ENCODE measurements around the gene RBMS1.
"Not testable (repeated sequence)": the region's sequence is repeated elsewhere in the genome, so short reads cannot be mapped to it uniquely, and the experiment has no call there.

RBMS1 gene

DNA sequence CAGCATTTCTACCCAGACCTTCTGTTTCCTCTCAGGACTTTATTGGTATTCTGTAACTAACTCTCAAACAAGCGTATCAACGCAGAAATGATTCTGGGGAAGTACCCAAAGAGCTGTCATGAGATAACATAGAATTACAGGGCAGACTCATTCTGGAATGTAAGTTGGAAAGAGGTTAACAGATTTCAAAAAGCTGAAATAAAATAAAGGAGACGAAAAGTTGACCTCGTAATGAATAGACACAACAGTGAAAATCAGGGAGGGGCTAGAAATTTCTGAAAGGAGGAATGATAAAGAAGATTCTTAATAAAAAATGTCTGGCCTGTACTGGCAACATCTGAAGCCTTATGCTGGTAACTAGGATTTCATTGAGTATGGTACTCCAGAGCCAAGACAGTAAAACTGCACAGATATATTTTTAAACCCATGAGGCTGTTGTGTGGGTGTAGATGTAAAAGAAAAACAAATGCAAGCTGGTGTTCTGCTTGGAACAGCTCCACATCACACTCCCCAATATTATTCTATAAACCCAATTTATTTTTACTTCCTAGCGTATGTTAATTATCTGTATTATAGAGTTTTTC lies 23.9 kb downstream of the RBMS1 start:
- no peak for DNase-seq (ENCODE audit: low read depth)

- no peak for DNase-seq (ENCODE audit: low read depth)
Measured at GRCh38 chr2:160469164-160469563, 24.4 kb downstream of the RBMS1 start.

DNA sequence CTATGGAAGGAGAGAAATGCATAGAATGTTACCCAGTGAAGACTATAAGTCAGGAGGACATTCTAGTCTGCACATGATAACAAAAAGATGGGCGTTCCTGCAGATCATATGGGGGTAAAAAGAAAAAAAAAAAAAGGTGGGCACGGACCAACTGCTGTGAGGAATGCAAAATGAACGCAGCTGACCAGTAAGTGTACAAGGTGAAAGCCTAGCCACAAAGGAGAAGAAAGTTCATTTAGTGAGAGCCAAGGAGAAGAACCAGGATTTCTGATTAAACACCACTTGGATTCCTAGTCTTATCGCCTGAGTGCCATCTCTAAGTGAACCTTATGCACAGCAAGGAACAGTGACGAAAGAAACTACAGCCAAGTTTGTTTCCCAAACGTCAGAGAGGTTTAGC lies 26.5 kb downstream of the RBMS1 start:
- no peak for DNase-seq (ENCODE audit: low read depth)

- DNase-seq (ENCODE audit: low read depth): no peak
Measured at GRCh38 chr2:160465406-160465805, 28.2 kb downstream of the RBMS1 start.

GRCh38 chr2:160465002-160465401 lies 28.6 kb downstream of the RBMS1 start:
- no peak for DNase-seq (ENCODE audit: low read depth)

GRCh38 chr2:160464017-160464416 lies 29.6 kb downstream of the RBMS1 start:
- DNase-seq (ENCODE audit: low read depth): no peak

GRCh38 chr2:160463245-160463644 lies 30.4 kb downstream of the RBMS1 start:
- DNase-seq (ENCODE audit: low read depth): no peak

- DNase-seq (ENCODE audit: low read depth): no peak
Measured at GRCh38 chr2:160460333-160460731, 33.3 kb downstream of the RBMS1 start.

- DNase-seq (ENCODE audit: low read depth): no peak
Measured at GRCh38 chr2:160459538-160460332, 33.9 kb downstream of the RBMS1 start.

DNA sequence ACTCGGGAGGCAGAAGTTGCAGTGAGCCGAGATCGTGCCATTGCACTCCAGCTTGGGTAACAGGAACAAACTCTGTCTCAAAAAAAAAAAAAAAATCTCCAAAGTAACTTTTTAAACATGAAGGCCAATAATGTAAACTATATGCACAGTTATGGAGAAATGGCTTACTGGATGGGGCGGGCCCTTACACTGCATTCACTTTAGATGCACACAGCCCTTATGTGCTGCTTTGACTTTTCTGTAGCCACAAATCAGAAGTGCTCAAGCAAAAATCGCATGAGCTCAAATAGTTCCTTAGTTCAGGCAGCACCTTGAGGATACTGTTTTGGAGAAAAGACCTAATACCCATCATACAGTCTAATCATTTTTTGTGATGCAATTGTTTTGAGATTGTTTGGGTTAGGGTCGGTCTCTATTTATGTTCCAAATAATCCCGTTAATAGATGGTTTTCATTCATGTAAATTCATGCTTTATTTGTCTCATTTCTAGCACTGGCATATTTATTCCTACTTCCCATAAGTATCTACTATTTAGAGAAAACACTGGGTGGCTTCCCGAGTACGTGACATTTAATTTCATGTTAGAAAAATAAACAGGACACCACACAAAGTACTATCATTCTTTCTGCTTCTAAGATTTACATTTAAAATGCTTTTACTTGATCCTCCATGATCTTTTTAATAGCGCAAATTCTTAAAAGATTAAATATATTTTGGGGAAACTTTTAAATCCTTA lies 34.7 kb downstream of the RBMS1 start:
- no peak for DNase-seq (ENCODE audit: low read depth)

DNA sequence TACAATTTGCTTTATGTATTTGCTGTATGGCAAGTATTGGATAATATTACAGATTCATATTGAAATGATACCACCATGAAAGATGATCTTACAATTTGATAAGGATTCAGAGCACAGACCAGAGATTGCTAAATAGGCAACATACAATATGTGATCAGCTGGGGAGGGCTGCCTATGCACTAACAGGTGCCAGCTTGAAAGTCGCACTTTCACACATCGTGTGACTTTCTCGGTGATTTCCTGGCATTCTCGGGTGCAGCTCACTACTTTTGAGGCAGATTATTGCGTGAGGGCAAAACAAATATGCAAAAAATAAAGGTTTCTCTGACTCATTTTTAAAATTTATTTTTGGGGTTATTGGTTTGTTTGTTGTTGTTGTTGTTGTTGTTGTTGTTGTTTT lies 36.0 kb downstream of the RBMS1 start:
- DNase-seq (ENCODE audit: low read depth): no peak

DNA sequence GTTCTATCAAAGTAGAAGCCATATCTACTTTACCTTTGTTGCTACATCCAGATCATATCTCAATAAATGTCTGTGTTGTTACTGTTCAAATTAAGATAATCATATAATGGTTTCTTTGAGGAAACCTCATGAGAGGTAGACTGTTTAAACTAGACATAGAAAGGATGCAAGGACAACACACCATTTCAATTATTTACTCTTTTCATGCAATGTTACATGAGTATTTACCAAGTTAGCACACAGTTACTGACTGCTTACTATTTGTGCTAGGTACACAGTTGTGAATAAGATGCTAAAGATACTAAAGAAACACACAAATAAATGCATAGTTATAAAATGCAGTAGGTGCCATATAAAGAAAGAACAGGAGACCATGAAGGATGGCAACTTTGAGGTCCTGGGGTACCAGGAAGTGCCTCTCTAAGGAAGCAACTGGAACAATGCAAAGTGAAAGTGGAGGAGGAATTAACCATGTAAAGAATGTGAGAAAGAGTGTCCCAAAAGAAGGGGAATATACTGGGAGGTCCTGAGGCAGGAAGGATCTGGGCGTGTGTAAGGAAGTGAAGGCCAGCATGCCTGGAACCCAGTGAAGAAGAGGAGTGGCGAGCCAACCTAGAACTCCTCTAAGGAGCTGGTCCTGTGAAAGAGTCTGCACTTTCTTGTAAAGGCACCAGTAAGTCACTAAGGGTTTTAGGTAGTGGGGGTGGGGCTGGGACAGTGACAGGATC lies 39.4 kb downstream of the RBMS1 start:
- DNase-seq (ENCODE audit: low read depth): no peak

GRCh38 chr2:160453111-160453820 lies 40.3 kb downstream of the RBMS1 start:
- DNase-seq (ENCODE audit: low read depth): no peak

DNA sequence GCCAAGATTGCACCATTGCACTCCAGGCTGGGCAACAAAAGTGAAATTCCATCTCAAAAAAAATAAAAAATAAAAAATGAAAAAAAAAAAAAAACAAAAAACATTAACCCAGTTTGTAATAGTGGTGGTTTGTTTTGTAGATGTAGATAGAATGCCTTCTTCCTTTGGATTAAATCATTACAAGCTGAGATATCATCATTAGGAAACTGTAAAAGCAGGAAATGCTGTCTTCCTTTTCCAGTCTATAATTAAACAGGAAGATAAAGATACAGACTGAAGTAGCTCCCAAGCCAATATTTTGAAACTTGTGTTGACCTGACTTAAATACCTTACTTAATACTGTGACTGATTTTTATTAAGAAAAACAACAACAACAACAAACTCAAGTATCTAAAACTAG lies 43.1 kb downstream of the RBMS1 start:
- DNase-seq (ENCODE audit: low read depth): no peak

DNA sequence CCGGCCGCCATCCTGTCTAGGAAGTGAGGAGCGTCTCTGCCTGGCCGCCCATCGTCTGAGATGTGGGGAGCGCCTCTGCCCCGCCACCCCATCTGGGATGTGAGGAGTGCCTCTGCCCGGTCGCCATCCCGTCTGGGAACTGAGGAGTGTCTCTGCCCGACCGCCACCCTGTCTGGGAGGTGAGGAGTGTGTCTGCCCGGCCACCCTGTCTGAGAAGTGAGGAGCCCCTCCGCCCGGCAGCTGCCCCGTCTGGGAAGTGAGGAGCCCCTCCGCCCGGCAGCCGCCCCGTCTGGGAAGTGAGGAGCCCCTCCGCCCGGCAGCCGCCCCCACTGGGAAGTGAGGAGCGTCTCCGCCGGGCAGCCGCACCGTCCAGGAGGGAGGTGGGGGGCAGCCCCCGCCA lies 44.8 kb downstream of the RBMS1 start:
- DNase-seq (ENCODE audit: low read depth): not testable (repeated sequence)

DNA sequence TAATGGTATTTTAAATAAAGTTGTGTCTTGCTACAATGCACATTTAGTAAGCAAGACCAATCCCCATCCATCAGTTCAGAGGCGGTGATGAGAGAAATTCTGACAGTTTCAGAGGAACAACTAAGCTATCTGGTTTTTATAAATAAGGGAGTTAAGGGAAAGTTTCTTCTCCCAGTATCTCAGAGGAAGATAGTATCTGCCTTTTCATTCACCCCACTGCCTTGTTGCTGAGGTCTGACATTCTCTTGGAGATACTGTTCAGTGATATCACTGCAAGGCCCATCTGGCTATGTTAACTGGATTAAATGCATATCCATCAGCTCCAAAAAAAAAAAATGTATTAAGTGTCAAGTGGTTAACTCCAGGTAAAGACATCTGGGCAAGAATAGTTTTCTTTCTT lies 47.9 kb downstream of the RBMS1 start:
- no peak for DNase-seq (ENCODE audit: low read depth)

- no peak for DNase-seq (ENCODE audit: low read depth)
Measured at GRCh38 chr2:160442603-160443002, 51.0 kb downstream of the RBMS1 start.

DNA sequence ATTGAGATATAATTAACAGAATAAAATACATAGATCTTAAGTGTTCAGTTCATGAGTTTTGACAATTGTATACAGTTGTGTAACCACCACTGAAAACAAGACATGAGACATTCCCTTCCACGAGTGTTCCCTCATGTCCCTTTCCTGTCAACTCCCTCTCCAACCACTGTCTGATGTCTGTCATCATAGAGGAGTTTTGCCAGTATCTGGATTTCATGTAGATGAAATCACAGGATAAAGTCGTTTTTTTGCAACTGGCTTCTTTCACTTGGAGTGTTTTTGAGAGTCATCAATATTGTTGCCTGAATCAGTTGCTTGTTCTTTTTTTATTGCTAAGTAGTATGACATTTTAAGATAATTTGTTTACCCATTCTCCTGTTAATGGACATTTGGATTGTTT lies 52.7 kb downstream of the RBMS1 start:
- DNase-seq (ENCODE audit: low read depth): no peak

GRCh38 chr2:160439038-160439437 lies 54.6 kb downstream of the RBMS1 start:
- not testable (repeated sequence) for DNase-seq (ENCODE audit: low read depth)

DNA sequence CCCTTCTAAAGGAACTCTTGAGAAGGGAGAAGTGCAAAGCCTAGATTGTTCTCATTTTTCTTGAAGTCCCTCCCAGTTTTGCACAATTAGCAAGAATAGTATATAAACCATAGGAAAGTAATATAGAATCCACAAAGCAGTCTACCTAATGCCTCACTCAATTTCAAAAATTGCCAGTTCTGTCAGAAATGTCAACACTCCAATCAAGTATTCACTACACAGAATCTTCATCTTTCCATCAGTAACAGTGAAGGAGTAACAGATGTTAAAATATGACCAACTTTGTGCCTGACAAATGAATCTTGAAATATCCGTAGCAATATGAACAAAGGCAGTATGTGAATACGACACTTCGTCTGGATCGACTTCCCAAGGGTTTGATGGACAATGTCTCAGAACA lies 56.3 kb downstream of the RBMS1 start:
- no peak for DNase-seq (ENCODE audit: low read depth)

DNA sequence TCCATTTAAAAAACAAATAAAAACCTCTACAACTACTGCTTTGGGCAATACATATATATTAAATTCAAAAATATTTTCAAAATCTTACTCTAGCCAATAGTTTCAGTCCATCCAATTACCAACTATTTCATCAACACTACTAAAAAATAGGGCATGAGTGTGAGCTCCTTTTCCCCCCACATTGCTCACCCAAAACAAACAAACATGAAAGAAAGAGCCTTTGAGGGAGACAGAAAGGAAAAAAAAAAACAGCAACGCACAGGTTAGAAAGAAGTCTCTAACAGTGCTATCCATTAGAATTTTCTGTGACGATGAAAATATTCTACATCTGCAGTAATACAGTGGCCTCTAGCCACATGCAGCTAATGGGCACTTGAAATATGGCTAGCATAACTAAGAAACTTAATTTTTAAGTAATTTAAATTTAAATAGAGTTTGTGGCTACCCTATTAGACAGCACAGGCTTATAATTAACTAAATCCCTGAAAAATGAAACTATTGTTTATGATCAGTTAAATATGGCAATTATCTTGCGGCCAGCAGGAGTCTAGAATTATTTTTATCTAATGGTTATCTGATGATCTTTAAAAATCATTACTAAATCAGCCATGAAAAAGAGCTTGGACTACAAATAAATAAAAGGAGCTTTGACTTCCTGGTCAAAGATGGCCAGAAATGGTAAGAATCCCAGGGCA lies 59.2 kb downstream of the RBMS1 start:
- DNase-seq (ENCODE audit: low read depth): no peak

Measured in activated T-helper 9 cell treated with anti-CD3 and anti-CD28 coated beads, Interleukin-2, amount 50 U/mL, for 16 hours (primary cell).